Hindlimb muscle (tissue), 1 donor: ENCODE measurements around the gene GET4. TPM values are rescaled to one million over a fixed set of nuclear protein-coding genes. Genes with fewer than 3 reads are reported as not detected.
A peak's percentile ranks its signal among the peaks of the same experiment; 100 is the strongest.

Source experiments
- DNase-seq: peaks from one replicate; pipeline ENCODE4 v3.0.0-alpha.2; 2013
- polyA plus RNA-seq: library from polyadenylated mRNA; unstranded; fragments of 120-200 nt; gene quantifications from one replicate; pipeline ENCODE4 v1.2.1, GENCODE V29; 2013; ENCODE audit not compliant: insufficient read length

Gene GET4
- polyA plus RNA-seq, 1 donor: 50.6 TPM

DNA sequence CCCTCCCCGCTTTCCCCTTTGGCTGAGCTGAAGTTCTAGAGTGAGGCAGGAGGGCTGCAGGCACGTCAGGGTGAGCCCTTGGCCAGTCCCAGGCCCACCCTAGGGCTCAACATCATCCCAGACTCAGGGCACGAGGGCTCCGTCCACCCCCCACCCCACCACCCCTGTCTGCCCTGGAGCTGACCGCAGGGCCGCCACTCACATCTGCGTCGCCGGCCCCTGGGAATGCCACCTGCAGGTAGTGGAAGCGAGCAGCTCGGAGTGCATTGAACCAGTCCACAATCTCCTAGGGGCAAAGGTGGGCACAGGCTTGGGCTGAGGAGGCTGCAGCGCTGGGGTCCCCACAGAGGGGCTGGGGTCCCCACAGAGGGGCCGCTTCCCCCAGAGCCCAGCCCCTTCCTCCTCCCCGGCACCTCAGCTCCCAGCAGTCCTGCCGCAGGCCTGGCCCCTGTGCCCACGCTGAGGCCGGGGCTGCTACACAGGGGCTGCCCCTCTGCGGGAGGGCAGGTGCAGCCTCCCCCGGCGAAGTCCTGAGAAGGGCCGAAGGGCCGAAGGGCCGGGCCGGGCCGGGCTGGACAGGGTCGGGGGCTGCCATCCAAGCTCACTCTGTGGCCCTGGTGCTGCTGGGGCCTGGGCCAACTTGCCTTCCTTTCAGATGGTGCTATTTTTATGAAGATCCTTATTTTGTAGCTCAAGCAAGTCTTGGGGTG is 24.1 kb downstream of the GET4 start:
- no peak for DNase-seq

DNA sequence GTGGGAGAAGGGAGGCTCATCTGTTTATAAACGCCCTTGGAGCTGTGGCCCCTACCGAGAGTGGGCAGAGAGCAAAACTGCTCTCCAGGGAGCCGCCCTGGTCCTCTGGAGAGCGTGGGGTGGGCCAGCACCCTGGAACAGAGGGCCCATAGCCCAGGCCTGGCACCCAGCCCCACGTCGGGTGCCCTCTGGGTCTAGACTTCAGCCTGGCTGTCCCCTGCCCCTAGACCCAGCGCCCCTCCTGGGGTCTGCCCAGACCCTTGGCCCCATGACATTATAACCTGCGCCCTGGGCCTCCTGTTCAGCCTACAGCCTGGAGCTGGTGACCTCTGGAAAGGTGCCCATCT is 24.7 kb downstream of the GET4 start:
- DNase-seq: no peak

DNA sequence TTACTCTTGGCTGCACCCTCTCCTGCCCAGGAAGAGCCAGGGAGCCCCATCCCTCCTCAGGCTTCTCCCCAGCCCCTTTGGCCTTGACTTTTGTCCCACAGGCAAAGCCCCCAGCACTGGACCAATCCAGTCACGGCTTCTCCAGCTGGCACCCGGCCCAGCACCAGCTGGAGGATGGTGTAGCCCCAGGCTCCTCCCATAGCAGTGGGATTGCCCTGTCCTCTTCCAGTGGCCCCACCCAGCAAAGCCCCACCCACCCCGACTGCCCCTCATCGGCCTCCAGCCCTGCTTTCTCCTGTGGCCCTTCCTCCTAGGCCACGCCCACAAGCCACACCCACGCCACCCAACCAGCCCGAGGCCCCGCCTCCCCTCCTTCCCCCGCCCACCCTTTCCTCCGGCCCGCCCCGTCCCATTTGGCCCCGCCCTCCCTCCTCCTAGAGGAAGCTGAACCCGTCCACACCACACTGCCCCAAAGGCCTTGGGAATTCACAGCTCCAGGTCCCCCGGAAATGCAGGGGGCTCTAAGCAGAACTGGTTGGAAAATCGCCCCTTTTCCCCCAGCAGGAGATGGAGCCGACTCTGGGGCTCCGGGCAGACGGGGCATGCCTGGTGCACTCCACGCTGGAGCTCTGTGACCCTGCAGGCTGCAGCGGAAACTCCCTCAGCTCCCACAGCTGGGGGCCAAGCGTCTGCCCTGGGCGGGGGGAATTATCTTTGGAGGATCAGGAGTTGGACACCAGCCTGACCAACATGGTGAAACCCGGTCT is 25.2 kb downstream of the GET4 start:
- DNase-seq: no peak

DNA sequence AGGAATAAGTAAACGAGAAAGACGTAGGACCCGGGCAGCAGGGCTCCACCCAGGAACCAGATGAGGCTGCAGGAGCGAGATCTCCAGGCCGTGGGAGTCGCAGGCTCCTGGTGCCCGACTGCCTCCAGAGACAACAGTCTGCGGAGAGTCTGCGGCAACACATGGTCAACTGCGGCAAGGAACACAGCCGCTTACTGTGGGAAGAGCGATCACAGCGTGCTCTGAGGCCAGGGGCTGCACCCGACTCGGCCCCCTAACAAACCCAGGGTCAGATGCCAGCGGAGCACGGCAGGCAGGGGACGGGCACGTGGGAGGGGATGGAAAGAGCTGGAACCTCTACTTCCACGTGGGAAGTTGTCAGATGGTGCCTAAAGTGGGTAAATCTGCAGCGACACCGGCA is 26.6 kb downstream of the GET4 start:
- DNase-seq: no peak

DNA sequence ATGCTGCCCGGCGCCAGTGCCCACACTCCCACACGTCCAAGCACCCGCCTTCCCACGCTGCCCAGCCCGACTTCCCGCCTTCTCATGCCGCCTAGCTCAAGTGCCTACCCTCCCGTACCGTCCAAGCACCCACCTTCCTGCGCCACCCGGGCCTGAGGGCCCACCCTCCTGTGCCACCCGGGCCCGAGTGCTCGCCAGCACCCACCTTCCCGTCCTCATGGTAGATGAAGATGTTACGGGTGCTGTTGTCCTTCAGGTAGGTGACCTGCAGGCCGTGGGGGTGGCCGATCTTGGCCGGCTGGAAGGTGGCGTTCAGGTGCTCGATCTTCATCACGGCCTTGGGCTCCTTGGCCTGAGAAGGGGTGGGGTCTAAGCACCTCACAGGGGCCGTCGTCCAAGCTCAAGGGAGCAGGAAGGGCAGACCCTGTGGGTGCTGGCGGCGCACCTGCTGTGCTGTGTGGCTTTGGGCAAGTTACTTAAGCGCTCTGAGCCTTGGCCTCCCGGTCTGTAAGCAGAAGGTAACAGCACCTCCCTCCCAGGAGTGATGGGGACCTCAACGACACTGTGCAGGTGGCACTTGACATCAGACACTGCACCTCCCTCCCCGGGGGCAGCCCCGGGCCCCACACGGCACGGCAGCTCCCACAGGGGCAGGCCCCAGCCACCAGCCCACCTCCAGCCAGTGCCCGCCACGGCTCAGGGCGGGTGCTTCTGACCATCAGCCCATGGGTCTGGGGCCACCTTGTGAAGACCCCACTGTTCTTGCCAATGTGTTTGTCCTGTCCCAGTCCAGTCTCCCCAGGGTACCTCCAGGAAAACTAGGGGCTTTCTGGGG is 27.8 kb downstream of the GET4 start:
- no peak for DNase-seq

DNA sequence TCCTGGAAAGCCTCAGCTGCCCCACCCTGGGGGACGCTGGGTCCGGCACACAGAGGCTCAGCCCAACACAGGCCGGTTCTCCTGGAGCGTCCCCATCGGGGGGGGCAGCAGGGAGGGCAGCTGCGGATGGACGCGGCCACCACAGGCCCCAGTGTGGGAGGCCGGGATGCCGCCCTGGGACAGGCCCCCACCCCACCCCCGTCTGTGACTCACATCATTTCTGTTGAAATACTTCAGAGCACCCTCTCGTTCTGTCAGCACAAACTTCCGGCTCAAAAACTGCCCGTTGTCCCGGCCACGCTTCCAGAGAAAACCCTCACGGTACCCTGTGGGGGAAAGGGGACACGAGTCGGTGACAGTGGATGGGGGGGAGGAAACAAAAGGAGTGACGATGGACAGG is 28.5 kb downstream of the GET4 start:
- no peak for DNase-seq

DNA sequence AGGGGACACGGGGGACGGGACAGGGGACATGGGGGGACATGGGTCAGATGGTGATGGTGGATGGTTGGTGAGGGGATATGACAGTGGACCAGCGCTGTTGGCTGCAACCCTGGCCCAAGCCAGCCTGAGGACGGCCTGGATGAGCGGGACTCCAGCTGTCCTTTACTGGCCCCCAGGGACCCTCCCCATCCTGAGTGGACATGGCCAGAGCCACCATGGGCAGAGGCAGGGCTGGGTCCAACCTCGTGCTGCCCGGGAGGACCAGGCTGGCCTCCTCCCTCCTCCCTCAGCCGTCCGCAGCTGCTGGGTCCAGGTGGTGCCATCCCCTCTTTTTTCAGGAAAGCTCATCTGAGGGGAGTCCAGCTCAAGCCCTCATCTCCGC is 30.4 kb downstream of the GET4 start:
- DNase-seq: no peak

DNA sequence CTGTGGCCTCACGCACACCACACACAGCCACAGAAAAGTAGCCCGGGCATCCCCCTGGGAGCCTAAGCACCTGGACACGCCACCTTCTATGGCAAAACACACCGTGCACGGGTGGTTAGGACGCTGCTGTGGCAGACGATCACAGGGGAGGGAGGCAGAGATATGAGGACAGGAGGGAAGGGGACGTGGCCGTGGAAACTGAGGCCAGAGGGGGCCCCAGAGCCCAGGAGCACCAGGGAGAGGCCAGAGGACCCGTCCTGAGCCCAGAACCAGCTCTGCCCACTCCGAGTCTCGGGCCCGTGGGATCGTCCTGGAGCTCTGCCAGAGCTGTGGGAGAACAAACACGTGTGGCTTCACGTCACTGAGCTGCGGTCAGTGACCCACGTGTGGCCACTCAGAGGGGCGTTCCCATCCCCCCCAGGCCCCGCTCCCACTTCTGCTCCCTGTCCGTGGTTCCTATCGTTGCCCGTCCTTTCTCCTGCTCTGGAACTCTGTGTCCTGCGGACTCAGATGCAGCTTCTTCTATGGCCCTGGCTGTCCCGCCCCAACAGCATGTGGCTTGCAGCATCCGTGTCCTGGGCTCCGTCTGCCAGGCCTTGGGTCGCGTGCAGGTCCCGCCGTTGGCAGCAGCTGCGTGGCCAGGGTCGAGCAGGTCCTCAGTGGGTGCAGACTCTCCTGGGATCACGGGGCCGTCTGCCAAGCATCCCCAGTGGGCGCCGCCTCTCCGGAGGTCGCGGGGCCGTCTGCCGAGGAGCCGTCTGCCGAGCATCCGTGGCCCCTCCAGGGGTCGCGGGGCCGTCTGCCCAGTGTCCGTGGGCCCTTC is 31.0 kb downstream of the GET4 start:
- DNase-seq: no peak

DNA sequence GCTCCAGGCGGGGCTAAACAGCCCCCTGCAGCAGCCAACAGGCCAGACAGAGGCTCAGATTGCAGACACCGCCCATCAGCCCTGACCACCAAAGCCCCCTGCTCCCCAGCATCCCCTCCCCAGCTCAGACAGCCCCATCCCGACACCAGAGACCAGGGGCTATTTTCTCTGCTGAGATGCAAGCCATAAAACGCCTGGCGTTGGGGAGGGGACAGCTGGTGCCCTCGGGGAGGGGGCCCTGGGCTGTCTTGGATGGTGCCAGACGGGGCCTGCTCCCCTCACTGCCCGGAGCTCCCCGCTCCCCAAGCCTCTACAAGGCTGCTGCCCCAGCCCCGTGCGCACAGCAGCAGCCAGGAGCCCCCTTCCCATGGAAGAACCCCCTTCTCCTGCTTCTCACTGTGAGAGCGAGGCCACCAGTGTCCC is 31.8 kb downstream of the GET4 start:
- no peak for DNase-seq

DNA sequence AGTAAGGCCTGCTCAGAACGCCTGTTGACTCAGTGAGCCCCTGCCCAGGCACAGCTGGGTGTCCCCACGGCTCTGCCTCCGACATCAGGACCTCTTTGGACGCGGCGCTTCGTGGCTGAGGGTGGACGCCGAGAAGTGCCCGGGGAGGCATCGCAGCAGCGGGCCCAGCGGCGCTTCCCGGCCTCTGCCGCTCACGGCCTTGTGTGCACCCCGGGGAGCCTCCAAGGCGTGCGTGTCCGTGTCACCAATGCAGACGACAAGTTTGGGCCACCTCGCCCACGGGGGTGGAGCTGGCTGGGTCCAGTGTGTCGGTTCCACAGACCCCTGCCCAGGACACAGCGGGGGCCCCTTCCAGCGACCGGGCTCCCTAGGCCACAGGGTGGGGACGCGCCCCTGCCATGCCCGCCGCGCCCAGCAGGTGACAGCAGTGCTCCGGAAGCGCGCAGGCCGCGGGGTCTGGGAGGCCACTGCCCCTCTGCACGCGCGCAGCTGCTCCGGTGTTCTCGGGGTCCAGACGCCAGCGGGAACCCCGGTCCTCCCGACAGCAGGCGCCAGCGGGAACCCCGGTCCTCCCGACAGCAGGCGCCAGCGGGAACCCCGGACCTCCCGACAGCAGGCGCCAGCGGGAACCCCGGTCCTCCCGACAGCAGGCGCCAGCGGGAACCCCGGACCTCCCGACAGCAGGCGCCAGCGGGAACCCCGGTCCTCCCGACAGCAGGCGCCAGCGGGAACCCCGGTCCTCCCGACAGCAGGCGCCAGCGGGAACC is 32.4 kb downstream of the GET4 start:
- peak; percentile 66 for DNase-seq

DNA sequence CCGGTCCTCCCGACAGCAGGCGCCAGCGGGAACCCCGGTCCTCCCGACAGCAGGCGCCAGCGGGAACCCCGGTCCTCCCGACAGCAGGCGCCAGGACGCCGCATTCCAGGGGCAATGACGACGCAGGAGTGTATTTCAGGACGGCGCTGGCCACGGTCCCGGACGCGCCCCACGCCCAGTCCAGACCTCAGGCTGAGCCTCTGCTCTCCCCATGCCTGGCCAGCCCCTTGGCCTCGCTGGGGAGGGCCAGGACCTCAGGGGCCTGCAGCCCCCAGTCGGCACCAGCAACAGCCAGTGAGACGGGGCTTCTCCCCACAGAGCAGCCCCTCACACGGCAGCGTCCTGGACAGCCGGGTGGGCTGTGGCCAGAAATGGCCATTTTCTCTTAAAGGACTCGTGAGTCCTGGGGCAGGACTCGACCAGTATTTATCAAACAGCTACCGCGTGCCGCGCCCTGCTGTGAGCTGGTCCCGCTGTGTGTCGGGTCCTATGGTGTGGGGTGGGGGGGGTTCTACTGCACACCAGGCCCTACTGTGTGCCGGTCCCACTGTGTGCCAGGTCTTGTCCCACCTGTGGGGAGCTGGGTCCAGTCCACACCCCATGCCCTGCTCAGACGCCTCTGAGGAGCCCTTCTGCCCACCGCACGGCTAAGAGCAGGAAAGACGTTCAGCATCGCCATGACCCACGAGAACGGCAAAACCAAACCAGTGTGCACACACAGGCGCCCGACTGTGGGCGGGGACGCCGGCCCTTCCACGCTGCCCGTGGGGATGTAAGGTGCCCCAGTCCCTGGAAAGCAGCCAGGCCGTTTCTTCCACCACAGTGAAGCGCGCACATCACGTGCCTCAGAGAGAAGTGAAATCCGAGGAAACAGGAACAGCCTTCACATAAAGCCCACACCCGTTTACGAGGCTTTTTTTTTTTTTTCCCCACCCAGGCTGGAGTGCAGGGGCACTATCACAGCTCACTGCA is 33.3 kb downstream of the GET4 start:
- peak; percentile 57 for DNase-seq

DNA sequence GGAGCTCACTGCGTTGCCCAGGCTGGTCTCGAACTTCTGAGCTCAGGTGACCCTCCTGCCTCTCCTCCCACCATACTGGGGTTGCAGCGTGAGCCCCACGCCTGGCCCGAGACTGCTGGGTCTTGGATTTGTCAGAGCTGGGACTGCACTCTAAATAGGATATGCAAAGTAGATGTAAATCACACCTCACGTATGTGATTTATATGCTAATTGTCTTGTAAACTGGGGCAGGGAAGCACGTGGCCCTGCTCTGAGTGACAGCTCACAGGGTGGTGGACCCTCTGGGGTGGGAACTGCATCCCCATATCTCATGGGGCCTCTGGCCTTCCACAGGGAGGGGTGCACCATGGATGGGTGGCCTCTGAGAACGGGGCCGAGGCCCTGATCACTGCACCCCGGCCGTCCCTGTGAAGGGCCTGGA is 34.1 kb downstream of the GET4 start:
- no peak for DNase-seq

DNA sequence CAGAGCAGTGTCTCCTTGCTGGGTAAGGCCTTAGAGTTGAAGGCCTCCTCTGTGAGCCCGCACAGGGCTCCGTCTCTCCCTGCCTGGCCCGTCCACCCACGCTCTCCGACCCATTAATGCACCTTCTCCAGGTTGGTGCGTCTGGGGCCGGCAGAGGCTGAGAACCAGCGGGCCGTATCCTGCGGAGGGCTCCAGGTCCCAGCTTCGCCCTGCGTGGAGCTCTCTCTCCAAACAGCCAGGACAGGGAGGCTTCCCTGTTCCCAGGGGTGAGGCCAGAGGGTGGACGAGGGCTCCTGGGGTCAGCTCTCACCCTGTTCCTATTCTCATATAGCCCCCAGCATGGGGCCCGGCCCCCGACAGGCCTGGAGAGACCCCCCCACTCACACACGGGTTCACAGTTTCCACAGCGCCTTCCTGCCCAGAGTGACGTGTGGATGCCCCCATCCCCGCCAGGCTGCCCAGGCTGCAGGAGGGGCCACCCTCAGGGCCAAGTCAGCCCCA is 34.6 kb downstream of the GET4 start:
- no peak for DNase-seq

DNA sequence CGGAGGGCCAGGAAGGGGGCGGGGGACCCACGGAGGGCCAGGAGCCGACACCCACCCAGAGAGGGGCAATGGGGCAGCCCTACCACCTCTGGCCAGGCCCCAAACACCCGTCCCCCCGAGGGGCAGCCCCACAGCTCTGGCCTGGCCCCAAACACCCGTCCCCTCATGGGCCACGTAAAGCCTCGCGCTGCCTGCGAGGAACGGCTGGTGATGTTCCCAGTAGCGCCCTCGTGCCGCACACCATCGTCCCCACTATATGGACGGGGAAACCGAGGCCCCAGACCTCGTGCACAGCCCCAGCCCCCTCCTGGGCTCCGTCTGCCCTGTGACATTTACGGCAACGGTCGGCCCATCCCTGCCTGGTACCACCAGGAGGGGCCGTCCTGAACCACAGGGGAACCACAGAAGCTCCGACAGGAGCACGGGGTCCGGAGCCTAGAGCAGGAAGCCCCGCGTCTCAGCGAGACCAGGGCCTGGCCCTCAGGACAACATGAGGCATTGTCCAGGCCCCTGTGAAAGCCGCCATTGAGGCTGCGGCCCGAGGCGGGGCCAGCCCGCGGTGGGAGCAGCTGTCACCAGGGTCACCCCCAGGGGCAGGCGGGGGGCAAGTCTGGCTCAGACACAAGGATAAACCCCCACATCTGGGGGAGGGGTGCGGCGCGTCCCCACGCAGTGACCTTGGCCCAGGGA is 35.6 kb downstream of the GET4 start:
- no peak for DNase-seq

DNA sequence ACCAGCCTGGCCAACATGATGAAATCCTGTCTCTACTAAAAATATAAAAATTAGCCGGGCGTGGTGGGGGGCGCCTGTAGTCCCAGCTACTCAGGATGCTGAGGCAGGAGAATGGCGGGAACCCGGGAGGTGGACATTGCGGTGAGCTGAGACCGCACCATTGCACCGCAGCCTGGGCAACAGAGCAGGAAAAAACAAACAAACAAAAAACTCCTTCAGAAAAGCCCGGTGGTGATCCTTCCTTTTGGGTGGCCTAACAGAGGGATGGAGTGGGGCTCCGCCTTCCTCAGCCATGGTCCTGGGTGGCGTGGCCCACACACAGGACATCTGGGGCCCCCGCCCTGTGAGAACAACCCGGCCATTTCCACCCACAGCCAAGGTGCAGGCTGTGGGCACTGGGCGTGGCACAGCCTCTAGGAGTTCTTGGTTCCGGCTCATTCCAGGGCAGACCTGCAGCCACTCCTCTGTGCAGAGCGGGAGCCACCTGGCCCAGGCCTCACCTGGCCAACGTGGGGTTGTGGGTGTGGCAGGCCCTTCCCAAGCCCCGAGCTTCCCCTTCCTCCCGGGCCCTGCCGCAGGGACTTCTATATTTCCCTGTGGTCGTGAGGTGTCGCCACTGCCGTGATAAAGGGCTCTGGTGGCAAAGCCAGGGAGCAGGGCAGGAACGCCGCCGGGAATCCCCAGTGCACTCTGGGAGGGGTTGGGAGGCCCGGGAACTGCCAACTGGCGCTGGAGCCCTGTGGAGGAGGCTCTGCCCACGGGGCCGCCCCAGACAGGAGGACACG is 37.6 kb downstream of the GET4 start:
- no peak for DNase-seq

DNA sequence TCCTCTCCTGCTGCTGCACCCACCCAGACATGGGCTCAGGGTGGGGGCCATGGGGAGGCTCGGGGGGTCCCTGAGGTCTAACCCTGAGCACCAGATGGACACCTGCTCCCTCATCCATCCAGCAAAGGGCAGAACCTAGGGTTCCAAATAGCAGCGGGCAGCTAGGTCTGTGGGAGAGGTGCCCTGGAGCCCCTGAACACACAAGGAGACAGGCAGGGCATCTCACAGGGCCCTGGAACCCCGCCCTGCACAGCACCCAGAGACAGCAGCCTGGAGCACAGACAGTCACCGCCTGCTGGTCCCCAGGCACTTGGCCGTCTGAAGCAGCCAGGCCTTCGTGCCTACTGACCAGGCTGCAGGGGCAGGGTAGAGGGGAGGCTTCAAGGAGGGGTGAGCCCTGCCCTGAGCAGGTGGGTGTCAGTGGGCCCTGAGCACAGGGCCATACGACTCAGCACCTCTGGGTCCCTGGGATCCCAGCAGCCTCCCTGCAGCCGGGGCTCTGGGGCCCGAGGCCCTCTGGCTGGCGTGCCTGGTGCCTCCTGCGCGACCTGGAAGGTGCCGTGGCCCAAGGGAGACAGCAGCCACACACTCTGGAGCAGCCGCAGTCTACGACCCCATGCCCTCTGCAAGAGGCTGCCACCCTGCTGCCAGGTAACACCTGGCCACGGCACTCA is 38.3 kb downstream of the GET4 start:
- no peak for DNase-seq

DNA sequence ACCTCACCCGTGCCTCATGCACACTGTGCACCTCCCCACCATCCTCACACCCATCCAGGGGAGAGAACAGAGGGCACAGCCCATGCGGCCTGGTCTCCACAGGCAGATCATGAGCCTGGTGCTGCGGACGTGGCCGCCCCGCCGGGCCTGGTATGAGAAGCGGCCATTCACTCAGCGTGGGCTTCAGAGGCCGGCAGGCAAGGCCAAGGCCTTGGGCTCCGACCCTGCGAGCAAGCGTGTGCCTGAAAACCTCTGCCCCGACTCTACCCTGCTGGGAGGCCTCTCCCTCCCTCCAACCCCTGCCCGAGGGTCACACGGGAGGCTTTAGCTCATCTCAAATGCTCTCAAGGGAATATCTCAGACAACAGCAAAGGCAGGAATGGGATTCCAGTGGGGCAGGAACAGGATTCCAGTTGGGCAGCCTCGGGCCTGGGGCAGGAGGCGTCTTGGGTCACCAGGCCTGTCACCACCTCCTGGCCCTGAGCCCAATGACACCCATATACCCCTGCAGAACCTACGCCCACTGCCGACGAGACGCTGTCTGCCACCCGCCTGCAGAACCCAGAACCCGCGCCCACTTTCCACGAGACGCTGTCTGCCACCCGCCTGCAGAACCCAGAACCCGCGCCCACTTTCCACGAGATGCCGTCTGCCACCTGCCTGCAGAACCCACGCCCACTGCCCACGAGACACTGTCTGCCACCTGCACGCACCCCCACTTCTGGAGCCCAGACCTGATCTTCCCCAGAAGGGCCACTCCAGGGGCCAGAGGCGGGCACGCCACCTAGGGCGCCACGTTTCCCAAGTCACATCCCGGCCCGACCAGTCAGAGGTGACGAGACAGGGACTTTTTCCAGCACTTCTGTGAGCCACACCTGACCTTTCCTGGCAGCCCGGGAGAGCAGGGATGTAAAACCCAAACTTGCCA is 39.2 kb downstream of the GET4 start:
- no peak for DNase-seq
